WTC11 (cell line): ENCODE measurements around the gene LRRC17. TPM values are rescaled to one million over a fixed set of nuclear protein-coding genes. Genes with fewer than 3 reads are reported as not detected.

Experiments used
- ATAC-seq: fragments of 200-7000 bp; cut with Tn5 transposase; 2 replicates; pipeline ENCODE4 v1.10.0; 2021; ENCODE audit warnings: mild to moderate bottlenecking, moderate library complexity
- CTCF ChIA-PET: fragments of 300-600 bp; sonication (Branson Sonifier 250); formaldehyde crosslinking; loops from one replicate; lab custom pipeline; 2021; ENCODE audit warnings: antibody characterized with exemption; lab: Charles Lee
- POLR2A ChIA-PET: fragments of 350-600 bp; sonication (Branson Sonifier 250); formaldehyde crosslinking; loops from one replicate; lab custom pipeline; 2021; ENCODE audit warnings: antibody characterized with exemption; lab: Charles Lee
- DNase-seq: peaks from one replicate; pipeline ENCODE4 v3.0.0; 2021; ENCODE audit warnings: low spot score
- H3K27ac Mint-ChIP-seq: 2 replicates; pipeline ENCODE4 v1.8.0; 2021; ENCODE audit warnings: mixed read lengths
- H3K27me3 Mint-ChIP-seq: 2 replicates; pipeline ENCODE4 v1.8.0; 2021; ENCODE audit warnings: low read depth, mild to moderate bottlenecking, moderate library complexity, mixed read lengths
- H3K36me3 Mint-ChIP-seq: 2 replicates; pipeline ENCODE4 v1.8.0; 2021; ENCODE audit warnings: mixed read lengths
- H3K4me1 Mint-ChIP-seq: 2 replicates; pipeline ENCODE4 v1.8.0; 2022; ENCODE audit warnings: mixed read lengths
- H3K4me3 Mint-ChIP-seq: 2 replicates; pipeline ENCODE4 v1.8.0; 2021; ENCODE audit warnings: mild to moderate bottlenecking, moderate library complexity, mixed read lengths
- H3K9me3 Mint-ChIP-seq: 2 replicates; pipeline ENCODE4 v1.8.0; 2021; ENCODE audit warnings: mixed read lengths
- ATF1 ChIP-seq: sonication (generic); formaldehyde crosslinking; IDR thresholded peaks from 2 replicates; pipeline ENCODE4 v1.8.1; 2023; ENCODE audit warnings: mild to moderate bottlenecking, moderate library complexity, missing genetic modification reagents
- ELF4 ChIP-seq: sonication (generic); formaldehyde crosslinking; IDR thresholded peaks from 2 replicates; pipeline ENCODE4 v1.8.1; 2022; ENCODE audit warnings: low read depth, mild to moderate bottlenecking, moderate library complexity, missing genetic modification reagents
- FOXJ3 ChIP-seq: sonication (generic); formaldehyde crosslinking; IDR thresholded peaks from 2 replicates; pipeline ENCODE4 v1.9.0; 2021; ENCODE audit warnings: missing genetic modification reagents, mild to moderate bottlenecking, borderline replicate concordance
- FOXP1 ChIP-seq: sonication (generic); formaldehyde crosslinking; IDR thresholded peaks from 2 replicates; pipeline ENCODE4 v1.8.0; 2022; ENCODE audit warnings: missing genetic modification reagents, mild to moderate bottlenecking, moderate library complexity, borderline replicate concordance
- JUN ChIP-seq: sonication (generic); formaldehyde crosslinking; IDR thresholded peaks from 2 replicates; pipeline ENCODE4 v1.8.0; 2023; ENCODE audit warnings: mild to moderate bottlenecking, missing genetic modification reagents
- NR1H2 ChIP-seq: sonication (generic); formaldehyde crosslinking; IDR thresholded peaks from 2 replicates; pipeline ENCODE4 v1.9.0; 2021; ENCODE audit warnings: mild to moderate bottlenecking, moderate library complexity, missing genetic modification reagents
- NR2C2 ChIP-seq: sonication (generic); formaldehyde crosslinking; IDR thresholded peaks from 2 replicates; pipeline ENCODE4 v1.8.0; 2022; ENCODE audit warnings: mild to moderate bottlenecking, missing genetic modification reagents
- PRRX2 ChIP-seq: fragments of 250-450 bp; sonication (Bioruptor Pico); IDR thresholded peaks from 2 replicates; pipeline ENCODE4 v1.8.0; 2021; ENCODE audit warnings: mild to moderate bottlenecking
- TEAD1 ChIP-seq: sonication (generic); formaldehyde crosslinking; IDR thresholded peaks from 2 replicates; pipeline ENCODE4 v1.8.0; 2022; ENCODE audit warnings: mild to moderate bottlenecking, missing genetic modification reagents
- TP53 ChIP-seq: sonication (generic); formaldehyde crosslinking; IDR thresholded peaks from 2 replicates; pipeline ENCODE4 v1.8.1; 2023; ENCODE audit warnings: mild to moderate bottlenecking, missing genetic modification reagents
- ZNF219 ChIP-seq: sonication (generic); formaldehyde crosslinking; IDR thresholded peaks from 2 replicates; pipeline ENCODE4 v1.8.0; 2023; ENCODE audit warnings: missing genetic modification reagents, mild to moderate bottlenecking, borderline replicate concordance
- total RNA-seq: library from RNA; stranded (reverse); gene quantifications from 3 replicates; pipeline ENCODE4 v1.2.3, GENCODE V29; 2021
- TF ChIP-seq, protein P1 (sequence below): fragments of 250-450 bp; sonication (Bioruptor Pico); IDR thresholded peaks from 2 replicates; pipeline ENCODE4 v1.9.0; 2021; ENCODE audit warnings: mild to moderate bottlenecking, borderline replicate concordance
- TF ChIP-seq, protein P2 (sequence below): sonication (generic); formaldehyde crosslinking; conservative IDR thresholded peaks from 2 replicates; pipeline ENCODE4 v1.8.1; 2022; ENCODE audit warnings: mild to moderate bottlenecking, missing genetic modification reagents
- TF ChIP-seq, protein P3 (sequence below): sonication (generic); formaldehyde crosslinking; IDR thresholded peaks from 2 replicates; pipeline ENCODE4 v1.8.1; 2023; ENCODE audit warnings: mild to moderate bottlenecking, moderate library complexity, missing genetic modification reagents
- TF ChIP-seq, protein P4 (sequence below): sonication (generic); formaldehyde crosslinking; IDR thresholded peaks from 2 replicates; pipeline ENCODE4 v1.8.0; 2023; ENCODE audit warnings: mild to moderate bottlenecking, missing genetic modification reagents
- TF ChIP-seq, protein P5 (sequence below): sonication (generic); formaldehyde crosslinking; IDR thresholded peaks from 2 replicates; pipeline ENCODE4 v1.8.1; 2023; ENCODE audit warnings: mild to moderate bottlenecking, missing genetic modification reagents, moderate library complexity
- TF ChIP-seq, protein P6 (sequence below): sonication (generic); formaldehyde crosslinking; IDR thresholded peaks from 2 replicates; pipeline ENCODE4 v1.8.0; 2022; ENCODE audit warnings: mild to moderate bottlenecking, missing genetic modification reagents
- TF ChIP-seq, protein P7 (sequence below): sonication (generic); formaldehyde crosslinking; IDR thresholded peaks from 2 replicates; pipeline ENCODE4 v1.8.0; 2023; ENCODE audit warnings: missing genetic modification reagents

LRRC17 gene
- total RNA-seq, 1 experiment from 2014 or later: 1.6 TPM

DNA sequence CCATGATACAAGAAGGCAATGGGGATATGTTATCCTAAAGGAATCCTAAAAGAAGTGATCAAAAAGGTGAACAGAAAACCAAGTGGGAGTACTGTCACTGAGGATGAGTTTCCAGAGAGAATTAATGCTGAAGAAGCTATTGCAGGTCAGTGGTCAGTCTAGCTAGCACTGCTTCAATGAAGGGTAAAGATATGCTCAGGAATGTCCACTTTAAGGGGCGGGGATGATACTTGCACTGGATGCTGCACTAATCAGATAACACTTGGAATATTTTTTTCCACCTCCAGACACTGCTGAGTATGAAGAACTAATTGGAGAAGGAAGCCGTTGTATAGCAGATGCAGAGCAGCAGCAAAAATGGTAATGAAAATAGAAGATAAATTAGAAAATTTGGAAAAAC lies 75.3 kb downstream of the LRRC17 start:
- Mint-ChIP-seq H3K4me1 (no peaks in the 10 kb centered on the region), H3K36me3 (no peaks in the 10 kb centered on the region), H3K4me3 (no peak overlapping the region), H3K27me3 (no peaks in the 10 kb centered on the region), H3K27ac (no peak overlapping the region), H3K9me3 (no peaks in the 10 kb centered on the region)
- no peak for ATAC-seq
- POLR2A ChIA-PET: no interaction called here
- no peak for DNase-seq
- no peak for TF ChIP-seq ZNF219 (CRISPR knock-in tag)
- no peak for TF ChIP-seq TP53
- TF ChIP-seq, protein P1, sequence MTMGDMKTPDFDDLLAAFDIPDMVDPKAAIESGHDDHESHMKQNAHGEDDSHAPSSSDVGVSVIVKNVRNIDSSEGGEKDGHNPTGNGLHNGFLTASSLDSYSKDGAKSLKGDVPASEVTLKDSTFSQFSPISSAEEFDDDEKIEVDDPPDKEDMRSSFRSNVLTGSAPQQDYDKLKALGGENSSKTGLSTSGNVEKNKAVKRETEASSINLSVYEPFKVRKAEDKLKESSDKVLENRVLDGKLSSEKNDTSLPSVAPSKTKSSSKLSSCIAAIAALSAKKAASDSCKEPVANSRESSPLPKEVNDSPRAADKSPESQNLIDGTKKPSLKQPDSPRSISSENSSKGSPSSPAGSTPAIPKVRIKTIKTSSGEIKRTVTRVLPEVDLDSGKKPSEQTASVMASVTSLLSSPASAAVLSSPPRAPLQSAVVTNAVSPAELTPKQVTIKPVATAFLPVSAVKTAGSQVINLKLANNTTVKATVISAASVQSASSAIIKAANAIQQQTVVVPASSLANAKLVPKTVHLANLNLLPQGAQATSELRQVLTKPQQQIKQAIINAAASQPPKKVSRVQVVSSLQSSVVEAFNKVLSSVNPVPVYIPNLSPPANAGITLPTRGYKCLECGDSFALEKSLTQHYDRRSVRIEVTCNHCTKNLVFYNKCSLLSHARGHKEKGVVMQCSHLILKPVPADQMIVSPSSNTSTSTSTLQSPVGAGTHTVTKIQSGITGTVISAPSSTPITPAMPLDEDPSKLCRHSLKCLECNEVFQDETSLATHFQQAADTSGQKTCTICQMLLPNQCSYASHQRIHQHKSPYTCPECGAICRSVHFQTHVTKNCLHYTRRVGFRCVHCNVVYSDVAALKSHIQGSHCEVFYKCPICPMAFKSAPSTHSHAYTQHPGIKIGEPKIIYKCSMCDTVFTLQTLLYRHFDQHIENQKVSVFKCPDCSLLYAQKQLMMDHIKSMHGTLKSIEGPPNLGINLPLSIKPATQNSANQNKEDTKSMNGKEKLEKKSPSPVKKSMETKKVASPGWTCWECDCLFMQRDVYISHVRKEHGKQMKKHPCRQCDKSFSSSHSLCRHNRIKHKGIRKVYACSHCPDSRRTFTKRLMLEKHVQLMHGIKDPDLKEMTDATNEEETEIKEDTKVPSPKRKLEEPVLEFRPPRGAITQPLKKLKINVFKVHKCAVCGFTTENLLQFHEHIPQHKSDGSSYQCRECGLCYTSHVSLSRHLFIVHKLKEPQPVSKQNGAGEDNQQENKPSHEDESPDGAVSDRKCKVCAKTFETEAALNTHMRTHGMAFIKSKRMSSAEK: no peak
- no peak for TF ChIP-seq JUN (CRISPR knock-in tag)
- TF ChIP-seq ELF4: no peak
- CTCF ChIA-PET: no interaction called here

DNA sequence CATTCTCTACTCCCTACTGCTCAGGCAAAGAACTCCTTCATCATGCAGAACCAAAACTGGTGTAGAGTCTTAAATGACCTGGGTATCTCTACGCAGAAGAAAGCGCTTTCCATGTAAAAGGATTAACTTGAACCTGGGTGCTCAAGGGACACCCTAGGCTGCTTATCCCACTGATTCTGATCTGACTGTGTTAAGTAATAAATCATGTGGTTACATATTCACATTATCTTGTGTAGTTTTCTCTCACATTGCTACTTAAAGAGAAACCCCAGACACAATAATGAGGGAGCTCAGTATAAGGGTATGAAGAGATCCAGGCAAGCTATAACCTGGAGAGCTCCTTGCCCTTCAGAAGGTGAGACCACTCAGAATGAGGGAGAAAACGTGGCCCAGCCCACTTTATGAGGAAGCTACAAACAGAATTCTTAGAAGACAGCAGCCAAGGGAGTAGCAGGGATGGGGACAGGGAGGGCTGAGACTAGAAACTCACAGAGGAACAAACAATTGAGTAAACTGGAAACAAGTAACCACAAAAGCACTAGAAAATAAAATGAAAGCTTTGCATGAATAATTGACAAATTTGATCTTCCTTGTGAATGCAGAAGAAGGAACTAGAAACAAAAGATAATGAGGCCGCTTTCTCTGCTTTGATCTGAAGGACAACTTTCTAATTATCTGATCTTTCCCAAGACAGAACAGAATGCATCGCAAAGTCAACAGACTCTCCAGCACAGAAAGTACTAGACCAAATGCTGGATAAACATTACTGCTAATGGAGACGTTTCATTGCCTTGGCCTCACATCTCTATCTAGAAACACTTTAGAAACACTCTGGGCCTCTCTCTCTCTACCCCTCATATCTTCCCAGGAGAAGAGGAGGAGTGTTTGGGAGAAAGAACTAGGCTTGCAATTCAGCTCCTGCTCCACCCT lies 76.1 kb downstream of the LRRC17 start:
- CTCF ChIA-PET: no interaction called here
- ATAC-seq: no peak
- no peaks in the 10 kb centered on the region for H3K9me3 Mint-ChIP-seq

DNA sequence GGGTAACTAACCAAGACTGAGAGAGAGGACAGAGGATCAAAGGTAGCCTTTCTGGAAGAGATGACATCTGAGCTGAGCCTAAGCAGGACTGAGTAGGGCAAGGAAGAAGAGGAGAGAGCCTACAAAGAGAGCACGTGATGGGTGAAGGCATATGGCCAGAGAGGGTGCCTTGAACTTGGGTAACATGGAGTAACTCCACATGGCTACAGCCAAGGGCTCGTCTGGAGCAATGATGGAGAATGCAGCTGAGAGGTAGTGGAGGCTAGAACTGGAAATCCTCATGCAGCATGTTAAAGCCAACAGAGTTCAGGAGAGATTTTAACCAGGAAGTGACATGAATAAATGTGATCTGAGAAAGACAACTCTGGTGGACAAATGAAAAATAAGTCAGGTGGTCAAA lies 77.8 kb downstream of the LRRC17 start:
- no peak overlapping the region for H3K27ac Mint-ChIP-seq
- H3K27me3 Mint-ChIP-seq: no peaks in the 10 kb centered on the region
- no peak overlapping the region for H3K4me3 Mint-ChIP-seq
- ATAC-seq (no peak), DNase-seq (no peak)
- H3K36me3 Mint-ChIP-seq: no peaks in the 10 kb centered on the region
- H3K9me3 Mint-ChIP-seq: peaks cover 6% of the 10 kb centered on the region; the same call in 1 of the 2 replicates
- ChIA-PET POLR2A (no interaction called here), CTCF (no interaction called here)
- no peaks in the 10 kb centered on the region for H3K4me1 Mint-ChIP-seq
- TF ChIP-seq, protein P2, sequence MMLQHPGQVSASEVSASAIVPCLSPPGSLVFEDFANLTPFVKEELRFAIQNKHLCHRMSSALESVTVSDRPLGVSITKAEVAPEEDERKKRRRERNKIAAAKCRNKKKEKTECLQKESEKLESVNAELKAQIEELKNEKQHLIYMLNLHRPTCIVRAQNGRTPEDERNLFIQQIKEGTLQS: no peak
- TF ChIP-seq, protein P3, sequence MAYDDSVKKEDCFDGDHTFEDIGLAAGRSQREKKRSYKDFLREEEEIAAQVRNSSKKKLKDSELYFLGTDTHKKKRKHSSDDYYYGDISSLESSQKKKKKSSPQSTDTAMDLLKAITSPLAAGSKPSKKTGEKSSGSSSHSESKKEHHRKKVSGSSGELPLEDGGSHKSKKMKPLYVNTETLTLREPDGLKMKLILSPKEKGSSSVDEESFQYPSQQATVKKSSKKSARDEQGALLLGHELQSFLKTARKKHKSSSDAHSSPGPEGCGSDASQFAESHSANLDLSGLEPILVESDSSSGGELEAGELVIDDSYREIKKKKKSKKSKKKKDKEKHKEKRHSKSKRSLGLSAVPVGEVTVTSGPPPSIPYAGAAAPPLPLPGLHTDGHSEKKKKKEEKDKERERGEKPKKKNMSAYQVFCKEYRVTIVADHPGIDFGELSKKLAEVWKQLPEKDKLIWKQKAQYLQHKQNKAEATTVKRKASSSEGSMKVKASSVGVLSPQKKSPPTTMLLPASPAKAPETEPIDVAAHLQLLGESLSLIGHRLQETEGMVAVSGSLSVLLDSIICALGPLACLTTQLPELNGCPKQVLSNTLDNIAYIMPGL (CRISPR knock-in tag): no peak
- TF ChIP-seq NR2C2 (CRISPR knock-in tag) (no peak), NR1H2 (CRISPR knock-in tag) (no peak), FOXP1 (no peak), ATF1 (no peak), PRRX2 (CRISPR knock-in tag) (no peak), ZNF219 (CRISPR knock-in tag) (no peak)
- TF ChIP-seq, protein P4, sequence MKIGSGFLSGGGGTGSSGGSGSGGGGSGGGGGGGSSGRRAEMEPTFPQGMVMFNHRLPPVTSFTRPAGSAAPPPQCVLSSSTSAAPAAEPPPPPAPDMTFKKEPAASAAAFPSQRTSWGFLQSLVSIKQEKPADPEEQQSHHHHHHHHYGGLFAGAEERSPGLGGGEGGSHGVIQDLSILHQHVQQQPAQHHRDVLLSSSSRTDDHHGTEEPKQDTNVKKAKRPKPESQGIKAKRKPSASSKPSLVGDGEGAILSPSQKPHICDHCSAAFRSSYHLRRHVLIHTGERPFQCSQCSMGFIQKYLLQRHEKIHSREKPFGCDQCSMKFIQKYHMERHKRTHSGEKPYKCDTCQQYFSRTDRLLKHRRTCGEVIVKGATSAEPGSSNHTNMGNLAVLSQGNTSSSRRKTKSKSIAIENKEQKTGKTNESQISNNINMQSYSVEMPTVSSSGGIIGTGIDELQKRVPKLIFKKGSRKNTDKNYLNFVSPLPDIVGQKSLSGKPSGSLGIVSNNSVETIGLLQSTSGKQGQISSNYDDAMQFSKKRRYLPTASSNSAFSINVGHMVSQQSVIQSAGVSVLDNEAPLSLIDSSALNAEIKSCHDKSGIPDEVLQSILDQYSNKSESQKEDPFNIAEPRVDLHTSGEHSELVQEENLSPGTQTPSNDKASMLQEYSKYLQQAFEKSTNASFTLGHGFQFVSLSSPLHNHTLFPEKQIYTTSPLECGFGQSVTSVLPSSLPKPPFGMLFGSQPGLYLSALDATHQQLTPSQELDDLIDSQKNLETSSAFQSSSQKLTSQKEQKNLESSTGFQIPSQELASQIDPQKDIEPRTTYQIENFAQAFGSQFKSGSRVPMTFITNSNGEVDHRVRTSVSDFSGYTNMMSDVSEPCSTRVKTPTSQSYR (CRISPR knock-in tag): no peak
- TF ChIP-seq, protein P5, sequence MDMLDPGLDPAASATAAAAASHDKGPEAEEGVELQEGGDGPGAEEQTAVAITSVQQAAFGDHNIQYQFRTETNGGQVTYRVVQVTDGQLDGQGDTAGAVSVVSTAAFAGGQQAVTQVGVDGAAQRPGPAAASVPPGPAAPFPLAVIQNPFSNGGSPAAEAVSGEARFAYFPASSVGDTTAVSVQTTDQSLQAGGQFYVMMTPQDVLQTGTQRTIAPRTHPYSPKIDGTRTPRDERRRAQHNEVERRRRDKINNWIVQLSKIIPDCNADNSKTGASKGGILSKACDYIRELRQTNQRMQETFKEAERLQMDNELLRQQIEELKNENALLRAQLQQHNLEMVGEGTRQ (CRISPR knock-in tag): no peak
- TF ChIP-seq, protein P6, sequence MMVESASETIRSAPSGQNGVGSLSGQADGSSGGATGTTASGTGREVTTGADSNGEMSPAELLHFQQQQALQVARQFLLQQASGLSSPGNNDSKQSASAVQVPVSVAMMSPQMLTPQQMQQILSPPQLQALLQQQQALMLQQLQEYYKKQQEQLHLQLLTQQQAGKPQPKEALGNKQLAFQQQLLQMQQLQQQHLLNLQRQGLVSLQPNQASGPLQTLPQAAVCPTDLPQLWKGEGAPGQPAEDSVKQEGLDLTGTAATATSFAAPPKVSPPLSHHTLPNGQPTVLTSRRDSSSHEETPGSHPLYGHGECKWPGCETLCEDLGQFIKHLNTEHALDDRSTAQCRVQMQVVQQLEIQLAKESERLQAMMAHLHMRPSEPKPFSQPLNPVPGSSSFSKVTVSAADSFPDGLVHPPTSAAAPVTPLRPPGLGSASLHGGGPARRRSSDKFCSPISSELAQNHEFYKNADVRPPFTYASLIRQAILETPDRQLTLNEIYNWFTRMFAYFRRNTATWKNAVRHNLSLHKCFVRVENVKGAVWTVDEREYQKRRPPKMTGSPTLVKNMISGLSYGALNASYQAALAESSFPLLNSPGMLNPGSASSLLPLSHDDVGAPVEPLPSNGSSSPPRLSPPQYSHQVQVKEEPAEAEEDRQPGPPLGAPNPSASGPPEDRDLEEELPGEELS (CRISPR knock-in tag): no peak
- TF ChIP-seq, protein P7, sequence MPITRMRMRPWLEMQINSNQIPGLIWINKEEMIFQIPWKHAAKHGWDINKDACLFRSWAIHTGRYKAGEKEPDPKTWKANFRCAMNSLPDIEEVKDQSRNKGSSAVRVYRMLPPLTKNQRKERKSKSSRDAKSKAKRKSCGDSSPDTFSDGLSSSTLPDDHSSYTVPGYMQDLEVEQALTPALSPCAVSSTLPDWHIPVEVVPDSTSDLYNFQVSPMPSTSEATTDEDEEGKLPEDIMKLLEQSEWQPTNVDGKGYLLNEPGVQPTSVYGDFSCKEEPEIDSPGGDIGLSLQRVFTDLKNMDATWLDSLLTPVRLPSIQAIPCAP (CRISPR knock-in tag): no peak

More for the DNA sequence above, 76.1 kb downstream of the LRRC17 start:
- Mint-ChIP-seq H3K27ac (no peak overlapping the region), H3K36me3 (no peaks in the 10 kb centered on the region), H3K4me1 (no peaks in the 10 kb centered on the region), H3K27me3 (no peaks in the 10 kb centered on the region), H3K4me3 (no peak overlapping the region)
- POLR2A ChIA-PET: no interaction called here
- no peak for DNase-seq
- TF ChIP-seq FOXJ3 (CRISPR knock-in tag) (no peak), TEAD1 (no peak)
